Left lung (tissue), 10 donors: Measurements from ENCODE around the gene KRTAP10-5. TPM values are rescaled to one million over a fixed set of nuclear protein-coding genes. Genes with fewer than 3 reads are reported as not detected.

Experiments
- ATAC-seq: fragments of 200-7000 bp; cut with Tn5 transposase; one replicate; pipeline ENCODE4 v1.9.1; 2020; ENCODE audit warnings: moderate library complexity
- DNase-seq, 4 donors: peaks; one replicate each; pipeline ENCODE4 v3.0.0-alpha.2; 2013 to 2020
- H3K27ac ChIP-seq, 2 donors: fragments of 200-600 bp; sonication (generic) in 1 of 2; one replicate each; pipeline versions ENCODE4 v1.5.0 to v1.8.0; 2020 to 2021
- H3K27me3 ChIP-seq, 2 donors: fragments of 200-600 bp; sonication (generic) in 1 of 2; one replicate each; pipeline versions ENCODE4 v1.5.0 to v1.8.0; 2020 to 2021
- H3K36me3 ChIP-seq, 2 donors: fragments of 200-600 bp; sonication (generic) in 1 of 2; one replicate each; pipeline versions ENCODE4 v1.5.0 to v1.8.0; 2020 to 2021
- H3K4me1 ChIP-seq, 2 donors: fragments of 200-600 bp; one replicate each; pipeline ENCODE4 v1.8.0; 2021
- H3K4me3 ChIP-seq, 2 donors: fragments of 200-600 bp; sonication (generic) in 1 of 2; one replicate each; pipeline versions ENCODE4 v1.5.0 to v1.8.0; 2020 to 2021; ENCODE audit warnings: mild to moderate bottlenecking in 1 of 2
- H3K9me3 ChIP-seq, 2 donors: fragments of 200-600 bp; sonication (generic) in 1 of 2; one replicate each; pipeline versions ENCODE4 v1.5.0 to v1.8.0; 2020 to 2021
- intact Hi-C, 2 donors: fragments of 100-400 bp; cut with DNase I; formaldehyde crosslinking; loops; one replicate each; pipeline versions ENCODE4 v1.11.2 to v1.14.2; 2022
- polyA plus RNA-seq, 6 donors: library from polyadenylated mRNA; unstranded; fragments of 120-200 nt; gene quantifications; one replicate each; pipeline ENCODE4 v1.2.1, GENCODE V29; 2013; ENCODE audit not compliant: insufficient read length in 6 of 6
- total RNA-seq, 2 donors: library from RNA; stranded (reverse); fragmentation: NEBNext Ultra II Directional; extraction: Animal tissue kit (Norgen Biotek cat#: 25700); gene quantifications; one replicate each; pipeline ENCODE4 v1.2.1, GENCODE V29; 2021
- TF ChIP-seq, protein P1 (sequence below), 2 donors: fragments of 200-600 bp; sonication (generic) in 1 of 2; IDR thresholded peaks; one replicate each; pipeline versions ENCODE4 v1.5.0 to v1.8.0; 2021; ENCODE audit warnings: antibody characterized with exemption in 2 of 2
- donor health status: DM: no; HTN: yes; CAD: no.
- donor health status: DM: no; HTN: no; CAD: no.

KRTAP10-5 gene
- total and polyA plus RNA-seq, 8 donors = not detected

DNA sequence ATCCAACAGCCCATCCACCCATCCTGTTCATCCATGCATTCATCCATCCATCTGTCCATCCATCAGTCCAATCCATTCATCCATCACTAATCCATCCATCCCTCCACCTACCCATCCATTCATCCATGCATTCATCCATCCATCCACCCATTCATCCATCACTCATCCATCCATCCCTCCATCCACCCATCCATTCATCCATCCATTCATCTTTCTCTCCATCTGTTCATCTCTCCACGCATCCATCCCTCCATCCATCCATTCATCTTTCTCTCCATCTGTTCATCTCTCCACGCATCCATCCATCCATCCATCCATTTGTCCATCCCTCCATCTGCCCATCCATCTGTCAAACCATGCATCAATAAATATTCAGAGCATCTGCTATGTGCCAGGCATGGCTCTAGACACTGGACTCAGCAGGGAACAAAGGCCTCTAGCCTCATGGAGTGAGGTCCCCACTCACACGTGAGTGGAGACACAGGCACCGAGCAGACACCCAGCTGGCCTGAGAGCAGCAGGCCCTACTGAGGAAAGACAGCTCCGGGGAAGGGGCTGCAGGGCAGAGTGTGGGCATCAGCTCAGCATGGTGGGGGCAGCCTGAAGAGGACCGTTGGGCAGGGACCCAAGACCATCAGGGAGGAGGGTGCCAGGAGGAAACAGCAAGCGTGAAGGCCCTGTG lies 50.0 kb downstream of the KRTAP10-5 start:
- ATAC-seq = no peak
- Histone ChIP-seq H3K4me3 (no peak overlapping the region), H3K27me3 (peaks cover 0 to 20% of the 10 kb centered on the region in 2 donors), H3K4me1 (no peaks in the 10 kb centered on the region), H3K36me3 (no peaks in the 10 kb centered on the region), H3K9me3 (no peaks in the 10 kb centered on the region), H3K27ac (no peak overlapping the region)
- peak in 1 of 4 donors; percentile 16 for DNase-seq
- TF ChIP-seq, protein P1, sequence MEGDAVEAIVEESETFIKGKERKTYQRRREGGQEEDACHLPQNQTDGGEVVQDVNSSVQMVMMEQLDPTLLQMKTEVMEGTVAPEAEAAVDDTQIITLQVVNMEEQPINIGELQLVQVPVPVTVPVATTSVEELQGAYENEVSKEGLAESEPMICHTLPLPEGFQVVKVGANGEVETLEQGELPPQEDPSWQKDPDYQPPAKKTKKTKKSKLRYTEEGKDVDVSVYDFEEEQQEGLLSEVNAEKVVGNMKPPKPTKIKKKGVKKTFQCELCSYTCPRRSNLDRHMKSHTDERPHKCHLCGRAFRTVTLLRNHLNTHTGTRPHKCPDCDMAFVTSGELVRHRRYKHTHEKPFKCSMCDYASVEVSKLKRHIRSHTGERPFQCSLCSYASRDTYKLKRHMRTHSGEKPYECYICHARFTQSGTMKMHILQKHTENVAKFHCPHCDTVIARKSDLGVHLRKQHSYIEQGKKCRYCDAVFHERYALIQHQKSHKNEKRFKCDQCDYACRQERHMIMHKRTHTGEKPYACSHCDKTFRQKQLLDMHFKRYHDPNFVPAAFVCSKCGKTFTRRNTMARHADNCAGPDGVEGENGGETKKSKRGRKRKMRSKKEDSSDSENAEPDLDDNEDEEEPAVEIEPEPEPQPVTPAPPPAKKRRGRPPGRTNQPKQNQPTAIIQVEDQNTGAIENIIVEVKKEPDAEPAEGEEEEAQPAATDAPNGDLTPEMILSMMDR (IDR thresholded peaks at IDR 0.05) = no peak
- intact Hi-C loops = no loop called here

DNA sequence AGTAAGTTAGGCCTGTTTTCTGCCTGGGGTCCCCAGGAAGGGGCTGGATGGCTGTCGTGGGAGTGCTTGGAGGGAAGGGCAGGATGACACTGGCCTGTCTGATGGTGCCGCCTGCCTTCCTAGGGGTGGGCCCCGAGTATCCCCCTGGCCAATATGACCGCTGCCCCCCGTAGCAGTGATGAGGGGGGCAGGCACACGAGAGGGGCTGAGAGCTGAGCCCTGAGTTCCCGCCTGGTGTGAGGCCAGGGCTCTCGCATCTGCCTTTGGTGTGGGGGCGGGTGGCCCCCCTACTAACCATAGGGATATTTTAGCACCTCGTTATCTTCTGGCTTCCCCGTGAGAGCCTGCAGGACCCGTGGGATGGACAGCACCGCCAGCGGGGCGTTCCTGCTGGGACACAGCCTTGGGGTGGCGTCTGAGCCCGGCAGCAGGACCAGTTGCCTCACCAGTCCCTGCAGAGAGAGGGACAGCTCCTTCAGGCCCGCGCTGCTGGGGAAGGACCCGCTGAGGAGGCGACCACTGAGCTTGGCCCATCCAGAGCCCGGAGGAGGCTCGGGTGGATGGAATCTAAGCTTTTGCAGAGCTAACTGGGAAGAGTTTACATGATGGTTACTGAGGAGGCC lies 50.8 kb downstream of the KRTAP10-5 start:
- DNase-seq (peak in 2 of 4 donors; percentile 19 to 70), ATAC-seq (no peak)
- Histone ChIP-seq H3K9me3 (no peaks in the 10 kb centered on the region), H3K4me1 (no peaks in the 10 kb centered on the region), H3K36me3 (no peaks in the 10 kb centered on the region), H3K27ac (no peak overlapping the region), H3K27me3 (peaks cover 0 to 20% of the 10 kb centered on the region in 2 donors), H3K4me3 (no peak overlapping the region)
- intact Hi-C loops = no loop called here
- TF ChIP-seq, protein P1 (IDR thresholded peaks at IDR 0.05) = no peak

Other genes with a start within 250 kb of the KRTAP10-5 start
- 10 to 100 TPM; 20.8 to 21.4 TPM for gene CFAP410, start 241.2 kb downstream of the KRTAP10-5 start, total RNA-seq
- gene CFAP410, start 241.2 kb downstream of the KRTAP10-5 start, polyA plus RNA-seq = 10 to 100 TPM; 16.5 to 31.5 (median 20.7) TPM
- gene TRPM2, start 227.0 kb downstream of the KRTAP10-5 start, total RNA-seq = 10 to 100 TPM; 11.0 to 25.6 TPM
- gene TRPM2, start 227.0 kb downstream of the KRTAP10-5 start, polyA plus RNA-seq = 1 to 10 TPM; 1.2 to 1.8 (median 1.5) TPM
- gene LRRC3, start 125.1 kb downstream of the KRTAP10-5 start, total RNA-seq = 1 to 10 TPM; 2.4 to 5.7 TPM
- gene LRRC3, start 125.1 kb downstream of the KRTAP10-5 start, polyA plus RNA-seq = 1 to 10 TPM; 4.9 to 7.0 (median 6.3) TPM
- not detected for gene KRTAP10-1, start 40.4 kb downstream of the KRTAP10-5 start, total RNA-seq
- gene KRTAP10-1, start 40.4 kb downstream of the KRTAP10-5 start, polyA plus RNA-seq = not detected
- under 1 TPM in 1 of 2 donors, not detected in 1; 0.24 TPM for gene KRTAP10-2, start 29.1 kb downstream of the KRTAP10-5 start, total RNA-seq
- gene KRTAP10-2, start 29.1 kb downstream of the KRTAP10-5 start, polyA plus RNA-seq = not detected
- gene KRTAP10-3, start 21.8 kb downstream of the KRTAP10-5 start, total RNA-seq = not detected
- not detected for gene KRTAP10-3, start 21.8 kb downstream of the KRTAP10-5 start, polyA plus RNA-seq
- not detected for gene KRTAP10-4, start 6.9 kb downstream of the KRTAP10-5 start, total RNA-seq
- not detected for gene KRTAP10-4, start 6.9 kb downstream of the KRTAP10-5 start, polyA plus RNA-seq
- gene KRTAP10-6, start 11.9 kb upstream of the KRTAP10-5 start, total RNA-seq = not detected
- gene KRTAP10-6, start 11.9 kb upstream of the KRTAP10-5 start, polyA plus RNA-seq = not detected
- gene KRTAP10-7, start 20.0 kb upstream of the KRTAP10-5 start, total RNA-seq = not detected
- not detected for gene KRTAP10-7, start 20.0 kb upstream of the KRTAP10-5 start, polyA plus RNA-seq
- not detected for gene KRTAP10-8, start 31.5 kb upstream of the KRTAP10-5 start, total RNA-seq
- gene KRTAP10-8, start 31.5 kb upstream of the KRTAP10-5 start, polyA plus RNA-seq = not detected
- gene KRTAP10-9, start 46.5 kb upstream of the KRTAP10-5 start, total RNA-seq = not detected
- gene KRTAP10-9, start 46.5 kb upstream of the KRTAP10-5 start, polyA plus RNA-seq = not detected
- not detected for gene KRTAP10-10, start 56.8 kb upstream of the KRTAP10-5 start, total RNA-seq
- not detected for gene KRTAP10-10, start 56.8 kb upstream of the KRTAP10-5 start, polyA plus RNA-seq
- not detected for gene KRTAP10-11, start 65.8 kb upstream of the KRTAP10-5 start, total RNA-seq
- not detected for gene KRTAP10-11, start 65.8 kb upstream of the KRTAP10-5 start, polyA plus RNA-seq
- gene KRTAP12-4, start 74.1 kb upstream of the KRTAP10-5 start, total RNA-seq = not detected
- not detected for gene KRTAP12-4, start 74.1 kb upstream of the KRTAP10-5 start, polyA plus RNA-seq
- gene KRTAP12-3, start 77.3 kb upstream of the KRTAP10-5 start, total RNA-seq = not detected
- gene KRTAP12-3, start 77.3 kb upstream of the KRTAP10-5 start, polyA plus RNA-seq = not detected
- not detected for gene KRTAP12-2, start 86.3 kb upstream of the KRTAP10-5 start, total RNA-seq
- not detected for gene KRTAP12-2, start 86.3 kb upstream of the KRTAP10-5 start, polyA plus RNA-seq
- not detected for gene KRTAP12-1, start 101.6 kb upstream of the KRTAP10-5 start, total RNA-seq
- gene KRTAP12-1, start 101.6 kb upstream of the KRTAP10-5 start, polyA plus RNA-seq = not detected
- not detected for gene KRTAP10-12, start 116.6 kb upstream of the KRTAP10-5 start, total RNA-seq
- not detected for gene KRTAP10-12, start 116.6 kb upstream of the KRTAP10-5 start, polyA plus RNA-seq
- under 1 TPM; 0.10 to 0.26 TPM for gene TSPEAR, start 131.0 kb upstream of the KRTAP10-5 start, total RNA-seq
- gene TSPEAR, start 131.0 kb upstream of the KRTAP10-5 start, polyA plus RNA-seq = 1 to 10 TPM; 2.4 to 4.7 (median 3.5) TPM
- 10 to 100 TPM; 75.0 to 90.9 TPM for gene UBE2G2, start 221.2 kb upstream of the KRTAP10-5 start, total RNA-seq
- 100 to 1,000 TPM; 119 to 157 (median 139) TPM for gene UBE2G2, start 221.2 kb upstream of the KRTAP10-5 start, polyA plus RNA-seq
- 10 to 100 TPM; 92.4 to 99.3 TPM for gene SUMO3, start 237.5 kb upstream of the KRTAP10-5 start, total RNA-seq
- gene SUMO3, start 237.5 kb upstream of the KRTAP10-5 start, polyA plus RNA-seq = 100 to 1,000 TPM; 114 to 136 (median 123) TPM